Measurements from ENCODE around the gene DMRT2.

The DMRT2 gene

DNA sequence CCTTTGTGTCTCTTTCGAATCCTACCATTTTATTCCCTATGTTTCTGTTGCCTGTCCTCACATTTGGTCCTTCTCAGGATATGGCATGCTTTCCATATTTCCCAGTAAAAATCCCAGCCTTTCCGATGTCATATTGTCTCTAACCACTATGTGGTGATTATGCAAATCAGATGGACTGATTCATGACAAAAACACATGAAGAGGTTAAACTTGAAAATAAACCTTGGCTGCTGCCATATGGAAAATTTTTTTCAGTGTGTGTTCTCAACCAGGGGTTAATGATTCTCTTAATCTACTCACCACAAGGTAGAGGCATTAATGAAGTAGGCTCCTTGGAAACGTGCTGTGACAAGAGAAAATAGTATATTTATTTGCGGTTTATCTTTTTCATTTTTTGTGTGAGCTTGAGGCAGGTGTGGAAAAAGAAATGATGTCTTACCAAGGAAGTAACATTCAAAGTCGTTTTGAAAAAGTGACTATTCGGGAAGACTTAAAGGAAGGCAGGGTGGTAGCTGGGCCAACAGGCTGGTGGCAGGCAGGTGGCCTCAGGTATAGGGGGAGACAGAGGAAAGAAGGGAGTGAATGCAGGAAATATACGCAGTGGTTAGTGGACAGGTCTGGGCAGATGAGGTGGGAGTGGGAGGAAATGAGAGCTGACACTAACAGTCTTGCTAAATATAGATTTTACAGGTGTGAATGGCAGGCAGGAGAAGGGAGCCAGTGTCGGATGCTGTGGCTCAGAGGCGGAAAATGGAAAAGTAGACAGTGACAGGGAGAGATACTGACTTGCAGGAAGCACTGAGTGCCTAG lies 46.2 kb downstream of the DMRT2 start:
- no peak for DNase-seq

DNA sequence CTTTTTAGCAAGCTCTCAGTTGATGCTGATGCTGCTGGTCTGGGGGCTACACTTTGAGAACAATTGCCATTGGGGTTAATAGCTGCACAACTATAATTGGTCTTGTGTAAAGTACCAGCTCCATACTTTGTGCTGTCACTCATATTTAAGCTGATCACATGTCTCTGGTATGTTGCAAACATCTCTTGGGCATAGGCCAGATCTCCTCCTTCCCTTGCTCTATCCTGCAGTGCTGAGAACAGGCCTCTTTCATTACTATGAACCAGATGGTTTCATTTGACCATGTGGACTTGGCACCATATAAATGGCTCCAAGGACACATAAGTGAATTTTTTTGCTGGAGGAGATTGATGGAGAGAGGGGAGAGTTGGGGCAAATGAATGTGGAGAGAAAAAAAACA lies 48.4 kb downstream of the DMRT2 start:
- no peak for DNase-seq

DNA sequence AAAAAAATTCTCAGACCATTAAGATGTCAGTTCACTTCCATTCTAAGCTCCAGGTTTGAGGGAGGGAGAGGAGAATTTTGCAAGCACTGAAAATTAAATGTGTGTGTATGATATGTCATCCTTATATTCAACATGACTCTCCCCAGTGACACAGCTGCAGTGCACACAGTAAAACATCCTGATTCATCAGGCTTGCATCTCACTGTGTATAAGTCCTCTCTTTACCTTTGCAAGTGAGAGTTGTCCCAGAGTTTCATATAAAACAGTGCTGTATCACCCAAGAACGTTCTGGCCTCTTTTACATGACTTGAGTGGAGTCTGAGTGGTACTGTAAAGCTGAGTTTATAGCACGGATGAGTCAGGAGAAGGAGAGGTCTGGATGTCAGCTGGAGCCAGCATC lies 50.0 kb downstream of the DMRT2 start:
- no peak for DNase-seq

DNA sequence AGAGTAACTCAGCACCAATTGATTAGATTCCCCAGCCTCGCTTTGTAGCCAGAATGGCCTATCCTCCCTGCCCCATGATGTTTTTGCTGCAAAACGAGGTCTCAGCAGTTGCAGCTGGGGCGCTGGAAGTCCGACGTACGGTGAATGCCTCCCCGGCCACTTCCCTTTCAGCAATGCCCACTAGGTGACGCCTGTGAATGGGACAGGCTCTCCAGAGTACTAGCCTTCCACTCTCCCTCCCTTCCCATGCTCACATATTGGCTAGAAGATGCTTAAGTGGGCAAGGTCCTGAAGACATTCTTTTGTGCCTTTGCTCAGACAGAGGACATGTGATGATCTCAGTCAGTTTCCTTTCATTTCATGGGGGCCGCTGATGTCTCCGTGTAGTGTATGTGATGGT lies 50.8 kb downstream of the DMRT2 start:
- DNase-seq, result no peak

DNA sequence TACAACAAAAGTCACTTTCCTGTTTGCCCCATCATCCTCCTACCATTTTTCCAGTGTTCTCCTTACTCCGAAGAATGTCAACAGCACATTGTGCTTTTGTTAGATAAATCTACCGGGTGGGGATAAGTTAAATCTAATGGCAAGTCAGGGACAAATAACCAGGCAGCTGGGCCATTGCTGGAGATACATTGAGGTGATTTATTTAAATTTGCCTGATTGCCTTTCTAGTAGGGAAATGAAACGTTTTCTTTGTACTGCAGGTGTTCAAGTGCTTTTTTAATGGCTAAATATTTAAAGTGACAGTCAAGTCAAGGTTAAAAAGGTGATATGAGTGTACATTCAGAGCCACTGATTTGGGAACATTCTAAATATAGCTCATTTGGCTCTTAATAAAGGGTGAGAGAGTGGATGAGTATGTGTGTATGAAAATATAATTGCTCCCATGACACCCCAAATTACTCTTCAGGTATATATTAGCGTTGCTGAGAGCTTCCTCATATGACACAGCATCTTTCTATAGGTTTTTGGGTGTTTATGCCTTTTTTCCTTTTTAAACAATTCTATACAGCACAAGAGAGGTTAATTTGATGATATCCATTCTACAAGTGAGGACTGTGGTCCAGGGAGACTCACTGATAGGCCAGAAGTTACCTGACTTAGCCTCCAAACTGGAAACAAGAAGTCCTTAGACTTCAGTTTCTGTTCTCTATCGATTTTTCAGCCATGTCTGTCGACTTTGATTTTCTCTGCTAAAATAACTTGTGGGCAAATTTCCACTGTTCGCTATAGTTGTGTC lies 51.9 kb downstream of the DMRT2 start:
- no peak for DNase-seq

DNA sequence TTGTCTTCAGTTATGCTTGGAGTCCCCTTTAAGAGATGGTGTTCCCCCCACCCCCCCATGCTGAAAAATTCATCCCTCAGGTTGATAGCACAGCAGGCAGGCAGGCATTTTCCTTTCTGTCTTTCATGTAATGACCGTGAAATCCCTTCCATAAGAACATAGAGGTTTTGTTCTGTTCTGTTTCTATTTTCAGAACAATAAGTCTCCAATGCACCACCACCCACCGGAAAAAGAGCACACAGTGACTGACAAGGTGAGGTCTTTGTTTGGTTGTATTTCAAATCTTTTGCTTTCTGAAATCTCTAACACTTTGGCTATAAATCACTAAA lies 52.4 kb downstream of the DMRT2 start:
- DNase-seq, result no peak
